Parathyroid adenoma (tissue), 2 donors: Measurements from ENCODE around the gene ANKLE1.

Experiments used
- H2AFZ ChIP-seq: fragments of 300-600 bp; sonication (generic); one replicate; pipeline ENCODE4 v1.7.0; 2017; ENCODE audit warnings: antibody characterized with exemption, mild to moderate bottlenecking
- H3K27ac ChIP-seq: fragments of 300-600 bp; sonication (generic); one replicate; pipeline ENCODE4 v1.7.0; 2017
- H3K27me3 ChIP-seq: fragments of 300-600 bp; sonication (generic); one replicate; pipeline ENCODE4 v1.7.0; 2017; ENCODE audit warnings: low read length; ENCODE audit not compliant: control insufficient read depth, insufficient read depth
- H3K36me3 ChIP-seq: fragments of 300-600 bp; sonication (generic); one replicate; pipeline ENCODE4 v1.7.0; 2017; ENCODE audit warnings: low read length; ENCODE audit not compliant: control insufficient read depth, insufficient read depth
- H3K4me1 ChIP-seq: fragments of 300-600 bp; sonication (generic); one replicate; pipeline ENCODE4 v1.7.0; 2017; ENCODE audit warnings: control low read depth
- H3K4me2 ChIP-seq: fragments of 300-600 bp; sonication (generic); one replicate; pipeline ENCODE4 v1.7.0; 2017; ENCODE audit warnings: low read length
- H3K4me3 ChIP-seq: fragments of 300-600 bp; sonication (generic); one replicate; pipeline ENCODE4 v1.7.0; 2017; ENCODE audit warnings: low read depth, low read length
- H3K79me2 ChIP-seq: fragments of 300-600 bp; sonication (generic); one replicate; pipeline ENCODE4 v1.7.0; 2017; ENCODE audit warnings: control low read depth
- H3K9ac ChIP-seq: fragments of 300-600 bp; sonication (generic); one replicate; pipeline ENCODE4 v1.7.0; 2017; ENCODE audit warnings: mild to moderate bottlenecking
- H3K9me3 ChIP-seq: fragments of 300-600 bp; sonication (generic); one replicate; pipeline ENCODE4 v1.7.0; 2017; ENCODE audit warnings: low read length; ENCODE audit not compliant: control insufficient read depth
- CTCF ChIP-seq: fragments of 300-600 bp; sonication (generic); IDR thresholded peaks from one replicate; pipeline ENCODE4 v1.7.0; 2017; ENCODE audit warnings: antibody characterized with exemption, mild to moderate bottlenecking
- donor health status: primary hyperparathyroidism.

The ANKLE1 gene

GRCh38 chr19:17286752-17287151 is 5.1 kb downstream of the ANKLE1 start:
- Histone ChIP-seq H3K4me1 (no peaks in the 10 kb centered on the region), H3K9ac (no peak overlapping the region), H3K79me2 (no peaks in the 10 kb centered on the region), H3K27ac (no peak overlapping the region), H2AFZ (no peak overlapping the region), H3K4me3 (no peak overlapping the region), H3K4me2 (no peak overlapping the region), H3K9me3 (no peaks in the 10 kb centered on the region), H3K36me3 (no peaks in the 10 kb centered on the region), H3K27me3 (no peaks in the 10 kb centered on the region)
- TF ChIP-seq CTCF = no peak

- Histone ChIP-seq H3K9me3 (no peaks in the 10 kb centered on the region), H3K27me3 (no peaks in the 10 kb centered on the region), H3K79me2 (peaks cover 3% of the 10 kb centered on the region), H3K36me3 (no peaks in the 10 kb centered on the region), H3K4me2 (no peak overlapping the region), H2AFZ (no peak overlapping the region), H3K4me1 (no peaks in the 10 kb centered on the region), H3K4me3 (no peak overlapping the region), H3K27ac (no peak overlapping the region), H3K9ac (no peak overlapping the region)
- TF ChIP-seq CTCF = no peak
Measured at GRCh38 chr19:17289489-17289888, 7.8 kb downstream of the ANKLE1 start.

GRCh38 chr19:17292301-17293074 is 10.8 kb downstream of the ANKLE1 start:
- Histone ChIP-seq H3K4me1 (peaks cover 5% of the 10 kb centered on the region), H3K27ac (no peak overlapping the region), H3K27me3 (no peaks in the 10 kb centered on the region), H3K79me2 (peaks cover 3% of the 10 kb centered on the region), H3K9ac (no peak overlapping the region), H2AFZ (no peak overlapping the region), H3K9me3 (no peaks in the 10 kb centered on the region), H3K4me2 (peak overlapping the region; percentile 47), H3K36me3 (no peaks in the 10 kb centered on the region), H3K4me3 (peak overlapping the region; percentile 11)
- TF ChIP-seq CTCF = peak; percentile 21

GRCh38 chr19:17293605-17294004 is 11.9 kb downstream of the ANKLE1 start:
- Histone ChIP-seq H3K4me3 (no peak overlapping the region), H3K36me3 (no peaks in the 10 kb centered on the region), H3K9ac (no peak overlapping the region), H3K27me3 (no peaks in the 10 kb centered on the region), H3K27ac (no peak overlapping the region), H3K79me2 (peaks cover 3% of the 10 kb centered on the region), H3K9me3 (no peaks in the 10 kb centered on the region), H3K4me1 (peaks cover 5% of the 10 kb centered on the region), H3K4me2 (no peak overlapping the region), H2AFZ (no peak overlapping the region)
- no peak for TF ChIP-seq CTCF
